WTC11 (cell line): Measurements from ENCODE around the gene RP2.

Source experiments
- ATF3 ChIP-seq: sonication (generic); formaldehyde crosslinking; conservative IDR thresholded peaks from 2 replicates; pipeline ENCODE4 v1.8.1; 2022; ENCODE audit warnings: mild to moderate bottlenecking, missing genetic modification reagents
- CTCF ChIP-seq: fragments of 200-600 bp; IDR thresholded peaks from 2 replicates; pipeline ENCODE4 v1.8.0; 2022; ENCODE audit warnings: antibody characterized with exemption
- ESRRA ChIP-seq: sonication (generic); formaldehyde crosslinking; IDR thresholded peaks from 2 replicates; pipeline ENCODE4 v1.8.1; 2022; ENCODE audit warnings: mild to moderate bottlenecking, missing genetic modification reagents, borderline replicate concordance
- HMGXB4 ChIP-seq: sonication (generic); formaldehyde crosslinking; IDR thresholded peaks from 2 replicates; pipeline ENCODE4 v1.8.1; 2023; ENCODE audit warnings: mild to moderate bottlenecking, moderate library complexity, missing genetic modification reagents
- JUN ChIP-seq: sonication (generic); formaldehyde crosslinking; IDR thresholded peaks from 2 replicates; pipeline ENCODE4 v1.8.0; 2023; ENCODE audit warnings: mild to moderate bottlenecking, missing genetic modification reagents
- KAT7 ChIP-seq: sonication (generic); formaldehyde crosslinking; IDR thresholded peaks from 2 replicates; pipeline ENCODE4 v1.8.1; 2023; ENCODE audit warnings: missing genetic modification reagents, mild to moderate bottlenecking, borderline replicate concordance
- MAX ChIP-seq: sonication (generic); formaldehyde crosslinking; IDR thresholded peaks from 2 replicates; pipeline ENCODE4 v1.8.0; 2022; ENCODE audit warnings: mild to moderate bottlenecking, missing genetic modification reagents
- MYBL2 ChIP-seq: sonication (generic); formaldehyde crosslinking; IDR thresholded peaks from 2 replicates; pipeline ENCODE4 v1.8.1; 2023; ENCODE audit warnings: mild to moderate bottlenecking, moderate library complexity, missing genetic modification reagents
- SMAD3 ChIP-seq: sonication (generic); formaldehyde crosslinking; IDR thresholded peaks from 2 replicates; pipeline ENCODE4 v1.8.0; 2022; ENCODE audit warnings: missing genetic modification reagents, mild to moderate bottlenecking, borderline replicate concordance
- STAT6 ChIP-seq: sonication (generic); formaldehyde crosslinking; conservative IDR thresholded peaks from 2 replicates; pipeline ENCODE4 v1.8.1; 2023; ENCODE audit warnings: mild to moderate bottlenecking, low read depth, missing genetic modification reagents, moderate library complexity
- USF2 ChIP-seq: sonication (generic); formaldehyde crosslinking; IDR thresholded peaks from 2 replicates; pipeline ENCODE4 v1.8.1; 2023; ENCODE audit warnings: mild to moderate bottlenecking, missing genetic modification reagents, moderate library complexity

DNA sequence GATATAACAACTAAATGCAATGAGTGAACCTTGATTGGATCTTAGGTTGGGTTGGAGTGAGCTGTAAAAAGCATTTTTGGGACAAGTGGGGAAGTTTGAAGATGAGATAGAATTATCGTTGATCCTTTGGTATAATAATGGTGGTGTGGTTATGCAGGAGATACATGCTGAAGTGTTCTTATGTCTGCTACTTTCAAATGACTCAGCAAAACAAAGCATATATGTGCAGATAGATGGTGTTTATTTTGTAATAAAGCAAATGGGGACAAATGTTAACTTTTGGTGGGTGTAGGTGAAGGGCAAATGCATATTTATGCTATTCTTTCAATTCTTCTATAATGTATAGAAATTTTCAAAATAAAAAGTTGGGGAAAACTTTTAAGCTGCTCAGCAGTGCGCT, 26.2 kb downstream of the RP2 start:
- TF ChIP-seq ESRRA (CRISPR knock-in tag) (no peak), MYBL2 (CRISPR knock-in tag) (no peak), SMAD3 (CRISPR knock-in tag) (no peak), MAX (CRISPR knock-in tag) (no peak), HMGXB4 (CRISPR knock-in tag) (no peak), STAT6 (no peak), KAT7 (CRISPR knock-in tag) (no peak), CTCF (no peak), JUN (CRISPR knock-in tag) (no peak), USF2 (no peak), ATF3 (CRISPR knock-in tag) (no peak)
